ENCODE data around the gene MYO18B.

Gene MYO18B

GRCh38 chr22:25908212-25908611 lies 166.2 kb downstream of the MYO18B start:
- DNase-seq, result no peak

GRCh38 chr22:25908755-25909154 lies 166.8 kb downstream of the MYO18B start:
- no peak for DNase-seq

DNA sequence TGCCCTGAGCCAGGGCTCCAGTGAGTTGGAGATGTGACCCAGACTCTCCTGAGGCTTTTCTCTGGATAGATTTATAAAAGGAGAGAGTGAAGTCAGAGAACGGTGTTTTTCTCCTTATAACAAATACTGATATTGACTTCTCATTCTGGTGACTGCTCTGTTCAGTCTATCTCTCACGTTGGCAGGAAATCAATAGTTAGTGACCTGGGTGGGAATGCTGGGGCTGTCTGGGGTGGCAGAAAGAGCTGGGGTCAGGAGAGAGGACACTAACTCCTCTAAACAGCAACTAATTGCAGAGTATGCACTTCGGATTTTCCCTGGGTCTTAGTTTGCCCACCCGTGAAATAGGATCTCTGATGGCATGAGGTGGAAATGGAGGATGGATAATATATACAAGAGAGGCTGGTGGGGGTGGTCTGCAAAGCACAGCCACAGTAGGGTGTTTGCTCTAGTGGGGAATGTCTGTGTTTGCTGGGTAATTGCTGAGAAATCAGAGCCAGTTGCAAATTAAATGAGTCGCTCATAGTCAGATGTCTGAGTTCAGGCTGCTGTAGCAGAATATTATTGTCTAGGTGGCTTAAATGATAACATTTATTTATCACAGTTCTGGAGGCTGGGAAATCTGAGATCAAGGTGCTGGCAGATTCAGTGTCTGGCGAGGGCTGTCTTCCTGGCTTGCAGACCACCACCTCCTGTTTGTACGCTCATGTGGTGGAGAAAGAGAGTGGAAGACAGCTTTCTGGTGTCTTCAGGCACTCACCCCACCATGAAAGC lies 167.8 kb downstream of the MYO18B start:
- no peak for DNase-seq

GRCh38 chr22:25911243-25911972 lies 169.4 kb downstream of the MYO18B start:
- peak; percentile 50 for DNase-seq

- no peak for DNase-seq
Measured at GRCh38 chr22:25919452-25919851, 177.5 kb downstream of the MYO18B start.

- DNase-seq, result no peak
Measured at GRCh38 chr22:25922141-25922540, 180.2 kb downstream of the MYO18B start.

DNA sequence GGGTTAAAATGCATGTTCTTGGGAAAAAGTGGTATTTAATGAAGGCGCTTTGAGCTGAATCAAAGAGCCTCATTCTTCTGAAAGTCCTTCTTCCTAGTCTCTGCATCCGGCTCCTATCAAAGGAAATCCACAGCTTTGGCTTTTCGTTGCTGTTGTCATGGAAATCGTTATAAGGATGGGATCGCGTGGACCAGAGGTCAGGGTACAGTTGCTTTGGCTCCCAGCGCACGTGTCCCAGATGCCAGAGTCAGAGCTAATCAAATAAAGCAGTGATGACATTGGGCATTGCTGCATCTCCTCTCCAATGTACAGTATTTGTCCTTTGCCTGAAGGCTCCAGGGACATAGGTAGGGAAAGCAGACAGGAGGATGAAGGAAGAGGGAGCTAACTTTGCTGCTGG lies 181.9 kb downstream of the MYO18B start:
- DNase-seq, result peak; percentile 55

GRCh38 chr22:25928038-25928437 lies 186.1 kb downstream of the MYO18B start:
- DNase-seq, result no peak

DNA sequence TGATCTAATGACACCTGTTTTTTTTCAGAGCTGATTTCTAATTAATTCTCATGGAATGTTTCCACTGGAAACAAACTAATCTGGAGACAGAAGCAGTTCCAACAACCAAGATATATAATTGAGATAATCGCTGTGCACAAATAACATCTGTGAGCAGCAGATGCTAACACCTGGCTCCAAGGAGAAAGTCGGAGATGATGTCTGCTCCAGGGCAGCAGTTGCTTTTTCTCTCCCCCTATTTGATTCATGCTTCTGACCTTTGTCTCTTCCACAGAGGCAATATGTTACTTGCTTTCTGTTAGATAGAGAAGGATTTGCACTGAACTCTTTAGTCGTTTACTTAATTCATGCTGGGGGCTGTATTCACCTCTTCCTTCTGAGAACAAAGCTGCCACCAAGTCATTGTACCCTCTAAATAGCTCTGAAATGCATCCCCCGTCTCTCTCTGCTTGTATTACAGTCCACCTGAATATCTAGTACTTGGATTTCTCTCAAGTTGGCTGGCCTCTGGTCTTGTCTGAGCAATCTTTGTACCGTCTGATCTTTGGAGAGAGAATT lies 187.4 kb downstream of the MYO18B start:
- no peak for DNase-seq

- DNase-seq, result no peak
Measured at GRCh38 chr22:25930083-25930482, 188.1 kb downstream of the MYO18B start.

DNA sequence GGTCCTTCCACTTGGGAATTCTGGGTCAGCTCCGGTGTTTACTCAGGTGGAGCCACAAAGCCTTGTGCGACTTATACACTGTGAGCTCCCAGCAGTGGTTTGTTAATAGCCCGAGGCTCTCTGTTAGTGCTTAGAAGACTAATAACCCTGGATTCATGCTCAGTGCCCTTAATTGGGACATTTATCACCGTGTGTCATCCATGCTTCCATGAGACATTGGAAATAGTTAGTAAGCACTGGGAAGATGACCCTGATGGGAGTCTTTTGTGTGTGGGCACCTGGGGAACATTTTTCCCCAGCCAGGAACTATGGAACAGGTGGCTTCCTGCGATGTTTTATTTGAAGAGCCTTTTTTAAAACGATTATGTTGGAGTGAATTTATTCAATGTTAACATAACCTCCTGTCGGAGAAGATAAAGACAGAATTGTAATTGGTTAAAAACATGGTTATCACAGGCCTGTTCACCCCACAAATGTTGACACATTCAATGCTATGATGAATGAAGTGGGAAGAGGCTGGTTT lies 188.9 kb downstream of the MYO18B start:
- DNase-seq, result no peak

- no peak for DNase-seq
Measured at GRCh38 chr22:25933158-25933788, 191.3 kb downstream of the MYO18B start.

DNA sequence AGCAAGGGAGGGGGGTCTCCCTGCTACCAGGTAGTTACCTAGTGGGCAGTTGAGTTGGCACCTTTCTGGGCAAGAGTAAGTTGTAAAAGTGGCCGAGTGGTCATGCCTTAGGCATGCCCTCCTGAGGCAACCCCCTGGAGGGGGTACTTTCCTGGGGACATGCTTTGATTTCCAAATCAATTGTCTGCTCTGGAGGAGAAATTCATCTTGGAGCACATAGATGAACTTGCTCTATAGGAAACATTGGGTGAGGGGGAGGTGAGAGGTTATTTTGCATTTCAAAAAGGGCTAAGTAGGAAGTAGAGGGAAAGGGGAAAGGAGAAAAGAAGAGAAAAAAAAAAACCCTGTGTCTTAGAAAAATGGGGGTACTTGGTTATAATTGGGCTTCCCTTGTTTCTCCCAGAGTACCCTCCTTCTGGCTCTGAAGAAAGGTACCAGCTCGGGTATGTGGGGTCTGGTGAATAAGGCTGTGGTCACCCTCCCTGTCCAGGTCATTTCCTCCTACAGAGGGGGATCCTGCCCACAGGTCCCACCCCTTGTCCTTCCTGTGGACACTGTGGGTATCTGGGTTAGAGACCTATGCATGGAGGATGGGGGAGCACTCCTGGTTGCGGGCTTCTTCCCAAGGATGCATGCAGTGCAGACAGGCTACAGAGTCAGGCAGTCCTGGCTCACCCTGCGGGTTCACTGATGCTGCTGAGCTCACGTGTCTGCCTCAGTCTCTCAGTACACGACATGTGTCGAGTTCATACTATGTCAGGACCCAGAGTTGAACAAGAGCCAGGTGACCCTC lies 193.5 kb downstream of the MYO18B start:
- DNase-seq, result no peak

GRCh38 chr22:25938151-25938550 lies 196.2 kb downstream of the MYO18B start:
- no peak for DNase-seq

DNA sequence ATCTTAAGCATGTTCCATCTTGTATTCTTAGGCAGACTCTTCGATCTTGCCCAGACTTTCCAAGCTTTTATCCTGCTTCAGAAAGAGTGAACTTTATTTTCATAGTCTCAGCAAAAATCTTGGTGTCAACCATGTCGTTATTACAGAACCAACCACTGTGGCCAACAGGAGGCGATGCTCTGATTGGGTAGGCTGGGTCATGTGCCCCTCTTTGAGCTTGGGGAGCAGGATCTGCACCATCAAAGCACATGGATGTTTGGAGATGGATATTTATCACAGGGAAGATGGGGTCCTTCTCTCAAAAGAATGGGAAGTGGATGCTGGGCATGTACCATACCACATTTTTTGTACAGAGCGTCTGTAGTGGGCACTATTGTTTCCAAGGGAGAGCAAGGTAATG lies 197.4 kb downstream of the MYO18B start:
- no peak for DNase-seq

DNA sequence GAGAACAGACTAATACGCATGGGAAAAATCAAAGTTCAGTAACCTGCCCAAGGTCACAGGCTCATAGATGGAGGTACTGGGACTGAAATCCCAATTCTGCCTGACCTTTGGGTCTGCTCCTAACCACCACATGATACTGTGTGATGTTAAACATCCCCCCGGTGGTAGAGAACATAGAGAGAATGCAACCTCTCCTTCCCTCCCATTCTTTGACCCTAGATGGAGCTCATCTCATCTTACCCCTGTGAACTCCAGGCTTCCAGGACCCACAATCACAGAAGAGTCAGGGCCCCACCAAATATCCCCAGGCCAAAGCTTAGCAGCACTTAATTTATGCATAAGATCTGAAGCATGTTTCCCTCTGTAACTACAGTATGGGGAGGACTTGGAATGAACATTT lies 198.5 kb downstream of the MYO18B start:
- no peak for DNase-seq

GRCh38 chr22:25941365-25941960 lies 199.5 kb downstream of the MYO18B start:
- no peak for DNase-seq

DNA sequence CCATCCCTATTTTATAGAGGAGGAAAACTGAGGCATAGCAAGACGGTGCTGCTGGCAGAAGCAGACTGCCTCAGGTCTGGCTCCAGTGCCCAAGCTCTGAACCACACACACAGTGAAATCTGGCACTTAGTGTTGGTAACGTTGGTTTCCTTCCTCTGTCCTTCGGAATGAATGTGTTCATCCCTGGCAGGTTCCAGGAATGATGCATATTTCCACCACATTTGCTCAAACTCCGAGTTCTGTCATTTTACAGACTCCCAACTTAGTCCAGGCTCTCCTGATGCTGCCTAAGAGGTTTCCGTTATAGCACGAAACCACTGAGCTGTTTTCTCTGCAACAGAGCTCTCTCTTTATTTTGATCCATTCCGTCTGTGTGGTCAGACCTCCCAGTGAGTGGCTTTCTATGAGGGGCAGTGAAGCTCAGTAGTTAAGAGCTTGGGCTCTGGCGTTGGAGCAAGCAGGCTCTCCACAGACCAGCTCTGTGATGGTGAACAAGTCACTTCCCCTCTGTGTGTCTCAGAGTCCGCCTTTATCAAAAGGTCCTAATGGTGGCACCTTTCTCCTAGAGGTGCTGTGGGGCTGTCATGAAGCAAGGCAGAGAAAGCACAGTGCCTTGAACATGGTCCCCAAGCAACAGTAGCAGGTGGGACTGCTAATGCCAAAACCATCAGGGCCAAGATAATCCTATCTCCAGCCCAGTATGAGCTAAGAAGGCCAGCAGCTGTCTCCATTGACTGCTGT lies 200.3 kb downstream of the MYO18B start:
- peak; percentile 71 for DNase-seq

DNA sequence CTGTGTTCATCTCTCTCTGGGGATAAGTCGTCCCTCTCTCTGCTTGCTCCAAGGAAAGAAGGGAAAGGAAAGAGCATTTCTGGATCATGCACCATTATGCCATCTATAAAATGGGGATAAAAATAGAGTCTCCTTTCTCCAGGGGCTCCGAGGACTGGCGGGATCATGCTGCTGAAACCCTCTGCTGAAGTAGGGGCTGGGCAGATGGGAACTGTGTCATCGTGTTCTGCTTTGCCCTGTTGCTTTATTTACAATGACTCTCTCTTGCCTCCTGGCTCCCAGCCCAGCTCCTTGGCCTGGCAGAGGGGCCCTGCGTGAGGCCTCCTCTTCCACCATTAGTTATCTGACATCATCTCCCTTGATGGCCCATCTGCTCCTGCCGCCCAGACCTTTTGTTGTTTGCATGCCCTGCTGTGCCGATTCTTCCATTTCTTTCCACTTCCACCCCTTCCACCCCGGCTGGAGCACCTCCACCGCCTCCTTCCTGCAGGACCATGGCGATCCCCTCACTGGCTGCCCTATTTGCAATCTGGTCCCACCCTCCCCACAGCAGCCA lies 200.9 kb downstream of the MYO18B start:
- DNase-seq, result peak; percentile 76

GRCh38 chr22:25950111-25950510 lies 208.1 kb downstream of the MYO18B start:
- no peak for DNase-seq

GRCh38 chr22:25953276-25953675 lies 211.3 kb downstream of the MYO18B start:
- no peak for DNase-seq
